Muscle of back (tissue), 11 donors: ENCODE measurements around the gene NAV2. TPM values are rescaled to one million over a fixed set of nuclear protein-coding genes. Genes with fewer than 3 reads are reported as not detected.

Experiments
- DNase-seq, 3 donors: peaks; one replicate each; pipeline versions ENCODE4 v3.0.0 to v3.0.0-alpha.2; 2013
- polyA plus RNA-seq, 10 donors: library from polyadenylated mRNA; unstranded; fragments of 120-200 nt; gene quantifications; one replicate each; pipeline ENCODE4 v1.2.1, GENCODE V29; 2013; ENCODE audit not compliant: insufficient read length in 10 of 10

The NAV2 gene
- polyA plus RNA-seq, 10 donors = 33.6 to 76.3 (median 48.3) TPM

DNA sequence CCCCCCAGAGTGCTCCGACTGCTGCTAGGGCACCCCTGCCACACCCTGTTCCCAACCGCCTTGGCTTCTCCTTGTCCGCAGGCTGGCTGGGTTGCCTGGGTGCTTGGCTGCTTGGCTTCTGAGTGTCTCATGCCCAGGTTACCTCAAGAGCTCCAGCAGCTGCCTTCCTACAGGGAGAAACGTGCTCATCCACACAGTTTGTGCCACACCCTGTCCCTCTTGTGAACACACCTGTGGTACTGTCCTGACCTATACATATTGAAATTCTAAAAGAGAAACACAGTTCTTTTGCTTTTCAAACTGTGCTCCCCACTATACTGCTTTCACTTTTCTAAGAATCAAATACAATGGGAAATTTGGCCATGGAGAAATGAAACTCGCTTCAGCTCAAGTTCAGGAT, 256.2 kb downstream of the NAV2 start:
- DNase-seq = no peak

DNA sequence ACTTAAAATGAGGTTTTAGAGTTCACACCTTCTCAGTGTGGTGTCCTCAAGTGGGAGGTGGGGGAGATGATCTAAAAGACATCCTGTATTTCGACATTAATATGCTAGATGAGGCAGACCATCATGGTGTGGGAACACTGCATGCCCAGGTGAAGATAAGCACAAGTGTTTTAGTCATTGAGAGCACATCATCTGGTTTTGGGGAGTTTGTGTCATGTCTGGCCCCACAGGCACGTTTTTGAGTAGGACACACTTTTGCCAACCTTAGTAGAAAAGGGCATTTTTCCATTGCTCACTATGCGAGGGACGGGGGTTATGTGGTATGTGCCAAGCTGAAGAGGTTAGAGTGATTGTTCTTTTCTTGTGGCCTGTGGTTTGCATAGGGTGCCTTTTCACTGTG, 258.3 kb downstream of the NAV2 start:
- DNase-seq = no peak

DNA sequence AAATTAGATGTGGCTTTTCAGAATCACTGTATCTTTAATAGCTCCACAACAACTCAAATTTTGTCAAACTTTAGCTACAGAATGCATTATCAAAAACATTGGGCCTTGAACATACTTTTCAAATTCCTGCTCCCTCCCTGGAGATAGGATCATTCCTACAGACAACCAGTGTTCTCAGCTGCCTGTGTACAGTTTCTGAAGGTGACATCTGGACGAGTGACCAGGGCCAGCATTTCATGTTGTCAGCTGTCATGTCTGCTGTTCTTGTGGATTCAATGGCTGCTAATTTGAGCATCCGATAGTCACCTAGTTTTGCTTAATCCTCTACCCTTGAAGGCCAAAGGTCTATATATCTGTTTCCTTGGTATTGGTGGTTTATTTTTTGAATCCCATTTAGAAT, 259.5 kb downstream of the NAV2 start:
- DNase-seq = no peak

DNA sequence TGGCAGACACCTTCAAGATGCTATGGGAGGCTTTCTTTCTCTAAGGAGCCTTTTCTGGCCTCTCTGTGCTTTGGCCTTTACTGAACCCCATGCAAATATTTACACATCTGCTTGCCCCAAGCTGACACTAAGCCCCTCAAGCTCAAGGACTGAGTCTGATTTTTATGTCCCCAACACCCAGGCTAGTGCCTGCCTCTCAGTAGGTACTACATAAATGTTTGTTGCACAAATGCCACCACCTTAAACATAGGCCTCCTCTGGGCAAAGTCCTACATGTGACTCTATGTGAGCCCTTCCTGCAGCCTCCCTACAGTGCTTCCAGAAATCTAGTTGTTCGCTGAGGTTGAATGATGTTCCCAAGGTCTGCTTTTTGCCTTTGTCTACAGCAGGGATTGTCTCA, 260.0 kb downstream of the NAV2 start:
- no peak for DNase-seq

DNA sequence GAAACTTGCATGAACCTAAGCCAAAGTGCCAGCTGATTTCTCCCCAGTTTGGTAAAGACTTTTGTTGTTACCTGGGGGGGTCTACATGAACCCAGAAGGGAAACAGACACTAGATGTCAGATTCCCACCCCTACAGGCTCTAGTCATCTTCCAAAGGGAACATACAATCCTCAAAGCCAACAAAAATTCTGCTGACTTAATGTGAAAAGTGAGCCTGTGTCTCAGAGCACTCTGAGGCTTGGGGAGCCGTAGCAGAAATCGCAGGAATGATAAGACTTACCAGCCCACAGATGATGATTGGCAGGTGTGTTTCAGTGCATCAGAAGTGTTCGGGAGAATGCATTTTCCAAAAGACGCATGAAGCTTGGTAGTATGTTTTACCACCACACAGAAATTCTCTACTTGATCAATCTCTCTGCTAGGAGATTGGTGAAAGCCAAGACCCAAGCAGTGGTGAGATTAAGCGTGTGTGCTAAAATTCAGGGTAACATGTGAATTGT, 260.5 kb downstream of the NAV2 start:
- DNase-seq = no peak

DNA sequence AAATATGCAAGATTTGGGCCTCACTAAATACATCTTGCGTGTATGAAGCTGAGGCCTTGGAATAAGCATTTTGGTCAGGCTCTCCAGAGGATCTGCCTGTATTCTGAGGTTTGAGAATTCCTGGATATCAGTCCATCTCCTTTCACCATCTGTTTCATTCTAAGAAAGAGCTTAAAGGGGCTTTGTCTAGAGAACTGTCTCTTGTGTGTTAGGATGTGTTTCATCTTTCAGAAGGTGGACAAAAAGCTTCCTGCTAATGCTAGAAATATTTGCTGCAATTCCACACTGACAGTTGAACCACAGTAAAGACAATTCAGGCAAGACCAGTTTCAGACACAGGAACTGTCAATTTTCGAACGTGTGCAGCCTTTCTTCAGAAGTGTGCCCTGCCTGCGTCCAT, 262.2 kb downstream of the NAV2 start:
- no peak for DNase-seq

DNA sequence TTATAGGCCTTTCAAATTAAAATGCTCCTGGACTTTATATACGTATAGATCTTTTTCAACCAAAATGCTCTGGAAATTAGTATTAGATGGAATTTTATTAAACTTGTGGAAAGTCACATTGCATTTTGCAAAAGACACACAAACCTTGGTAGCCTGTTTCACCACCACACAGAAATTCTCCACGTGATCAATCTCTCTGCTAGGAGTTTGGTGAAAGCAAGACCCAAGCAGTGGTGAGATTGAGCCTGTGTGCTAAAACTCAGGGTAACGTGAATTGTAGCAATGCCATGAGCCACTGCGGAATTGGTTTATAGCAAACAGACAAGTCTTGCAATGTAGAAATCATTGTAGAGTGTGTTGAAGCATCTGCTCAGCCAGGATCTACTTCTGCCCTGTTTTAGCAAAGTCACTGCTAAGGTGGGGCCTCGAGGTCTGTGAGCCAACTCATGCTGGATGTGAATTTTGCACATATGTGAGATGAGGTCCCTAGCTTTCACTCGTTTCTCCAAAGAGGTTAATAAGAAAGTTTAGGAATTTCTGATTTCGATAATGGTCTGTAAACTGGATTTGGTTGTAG, 262.9 kb downstream of the NAV2 start:
- no peak for DNase-seq

DNA sequence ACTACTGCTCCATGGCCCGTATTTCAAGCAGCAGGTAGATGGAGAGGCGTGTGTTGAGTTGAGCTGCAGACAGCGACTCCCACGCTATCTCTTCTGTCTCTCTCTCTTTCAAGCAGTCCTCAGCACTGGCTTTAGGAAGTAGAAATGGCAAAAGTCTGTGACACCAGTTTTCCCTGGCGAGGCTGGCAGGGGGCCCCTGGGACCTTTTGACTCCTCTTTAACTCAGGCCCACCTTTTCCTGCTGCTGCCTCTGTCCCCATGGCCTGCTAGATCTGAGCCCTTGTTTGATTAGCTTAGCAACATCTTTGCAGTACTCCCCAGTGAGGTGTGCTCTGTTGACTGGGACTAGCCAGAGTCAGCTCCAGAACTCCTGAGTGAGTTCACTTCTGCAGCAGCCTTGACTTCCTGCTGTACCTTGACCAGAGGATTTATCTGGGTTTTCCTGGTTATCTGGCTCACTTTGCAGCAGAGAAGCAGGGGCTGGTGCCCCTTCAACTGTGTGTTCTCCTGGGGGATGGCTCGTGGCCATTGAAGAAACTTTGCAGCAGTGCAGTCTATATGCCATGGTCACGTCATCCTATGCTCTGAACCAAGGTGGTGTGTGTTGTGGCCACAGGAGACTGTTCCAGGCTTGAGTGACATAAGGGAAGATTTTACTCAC, 263.8 kb downstream of the NAV2 start:
- no peak for DNase-seq

DNA sequence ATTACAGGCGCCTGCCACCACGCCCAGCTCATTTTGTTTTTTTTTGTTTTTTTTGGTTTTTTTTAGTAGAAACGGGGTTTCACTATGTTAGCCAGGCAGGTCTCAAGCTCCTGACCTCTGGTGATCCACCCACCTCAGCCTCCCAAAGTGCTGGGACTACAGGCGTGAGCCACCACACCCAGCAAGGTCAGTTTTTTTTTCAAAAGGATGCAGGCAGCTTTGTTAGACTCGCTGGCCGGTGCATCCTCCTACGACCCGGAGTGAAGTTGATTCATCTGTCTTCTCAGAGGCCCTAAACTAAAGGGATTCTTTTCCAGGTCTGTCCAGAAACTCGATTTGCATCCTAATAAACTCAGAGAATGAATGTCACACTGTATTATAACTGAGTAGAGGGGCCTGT, 265.3 kb downstream of the NAV2 start:
- no peak for DNase-seq

DNA sequence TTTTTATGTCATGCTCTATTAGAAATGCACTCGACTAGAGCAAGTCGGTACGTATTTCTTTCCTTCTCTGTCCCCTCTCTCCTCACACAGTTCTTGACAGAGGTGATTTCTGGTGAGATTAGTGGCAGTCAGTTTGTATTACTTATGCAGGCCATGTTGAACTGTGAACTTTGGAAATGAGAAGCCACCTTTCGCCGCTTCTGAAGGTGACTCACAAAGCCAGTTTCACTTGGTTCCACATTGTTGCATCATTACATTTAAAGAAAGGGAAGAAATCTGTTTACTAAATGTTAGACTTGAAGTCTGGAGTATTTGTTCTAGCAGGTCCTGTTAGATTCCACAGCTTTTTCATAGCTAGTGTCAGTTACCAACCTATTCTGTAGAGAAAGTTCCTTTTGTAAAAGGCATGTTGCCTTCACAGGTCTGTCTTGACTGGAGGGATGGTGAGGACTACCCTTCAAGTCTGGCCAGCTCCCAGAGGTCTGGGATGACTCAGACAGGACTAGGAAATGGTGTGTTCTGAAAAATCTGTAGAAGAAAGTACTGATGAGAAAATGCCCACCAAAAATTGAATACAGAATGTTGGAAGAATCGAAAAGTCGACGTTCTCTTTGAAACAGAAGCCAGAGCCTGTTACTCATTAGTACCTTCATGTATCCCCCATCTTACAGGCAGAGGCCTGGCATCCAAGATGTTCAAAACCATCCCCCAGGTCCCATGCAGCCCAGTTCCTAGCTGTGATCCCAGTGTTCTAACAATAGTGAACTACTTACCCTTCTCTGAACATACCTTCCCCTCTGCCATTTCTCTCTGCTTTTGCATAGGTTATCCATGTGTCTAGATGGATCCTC, 266.3 kb downstream of the NAV2 start:
- peak in 1 of 3 donors; percentile 58 for DNase-seq

DNA sequence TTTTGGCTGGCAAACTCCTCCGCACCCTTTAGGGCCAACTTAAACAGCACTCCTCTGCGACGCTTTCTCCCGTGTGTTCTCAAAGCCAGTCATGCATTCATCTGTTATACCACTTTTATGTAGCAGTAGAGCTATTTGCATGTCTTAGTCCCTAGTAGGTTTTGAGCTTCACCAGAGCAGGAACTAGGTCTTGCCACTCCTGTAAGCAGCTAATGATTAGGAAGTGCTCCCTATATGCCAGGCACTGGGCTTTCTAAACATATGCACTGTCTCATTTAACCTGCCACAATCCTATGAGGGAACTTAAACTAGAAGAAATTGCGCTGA, 266.8 kb downstream of the NAV2 start:
- DNase-seq = no peak

DNA sequence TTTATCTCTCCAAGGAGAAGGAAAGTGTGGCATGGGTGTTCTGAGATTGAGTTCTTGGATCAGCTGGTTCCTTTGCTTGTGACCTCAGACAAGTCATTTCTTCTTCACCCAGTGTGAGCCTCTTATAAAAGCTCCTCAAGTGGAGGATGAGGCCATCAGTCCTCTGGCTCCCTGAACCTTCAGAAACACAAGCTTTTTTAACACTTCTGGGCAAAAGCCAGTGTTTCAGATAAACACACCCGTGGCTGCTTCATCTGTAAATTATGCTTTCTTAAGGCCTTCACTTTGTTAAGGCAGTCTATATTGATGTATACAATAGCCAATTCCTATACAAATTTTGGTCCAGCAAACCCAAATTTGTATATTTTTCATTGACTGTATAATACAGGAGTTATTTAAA, 267.8 kb downstream of the NAV2 start:
- no peak for DNase-seq

DNA sequence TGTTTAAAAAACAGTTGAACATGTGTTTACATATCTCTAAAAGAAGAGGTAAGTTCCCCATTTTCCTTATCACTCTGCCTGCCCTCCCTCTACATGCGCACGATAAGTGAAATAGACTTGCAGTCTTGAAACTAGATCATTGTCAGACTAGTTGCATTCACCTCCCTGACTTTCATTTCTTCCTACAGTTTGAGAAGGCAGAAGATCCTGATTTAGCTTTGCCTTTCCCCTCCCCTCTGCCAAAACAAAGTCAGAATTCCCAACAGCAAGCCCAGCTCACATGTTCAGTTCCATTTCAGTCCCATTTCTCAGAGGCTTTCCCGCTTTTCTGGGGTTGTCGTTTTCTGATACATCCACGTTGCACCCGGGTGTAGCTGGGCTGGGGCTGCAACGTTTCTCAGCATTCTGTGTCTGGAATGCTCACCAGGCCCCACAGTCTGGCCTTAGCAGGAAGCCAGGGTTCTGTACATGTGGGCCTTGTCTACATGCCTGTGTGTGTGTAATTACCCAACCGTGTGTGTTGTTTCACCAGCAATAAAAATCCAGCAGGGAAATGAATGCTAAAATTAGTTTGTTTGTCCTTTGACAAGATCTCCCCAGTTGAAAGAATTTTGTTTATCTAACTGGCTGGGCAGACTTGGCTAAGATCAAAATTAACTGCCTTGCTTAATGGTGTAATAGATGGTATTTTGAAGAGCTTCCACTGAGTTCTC, 268.5 kb downstream of the NAV2 start:
- DNase-seq = peak in 1 of 3 donors; percentile 40

DNA sequence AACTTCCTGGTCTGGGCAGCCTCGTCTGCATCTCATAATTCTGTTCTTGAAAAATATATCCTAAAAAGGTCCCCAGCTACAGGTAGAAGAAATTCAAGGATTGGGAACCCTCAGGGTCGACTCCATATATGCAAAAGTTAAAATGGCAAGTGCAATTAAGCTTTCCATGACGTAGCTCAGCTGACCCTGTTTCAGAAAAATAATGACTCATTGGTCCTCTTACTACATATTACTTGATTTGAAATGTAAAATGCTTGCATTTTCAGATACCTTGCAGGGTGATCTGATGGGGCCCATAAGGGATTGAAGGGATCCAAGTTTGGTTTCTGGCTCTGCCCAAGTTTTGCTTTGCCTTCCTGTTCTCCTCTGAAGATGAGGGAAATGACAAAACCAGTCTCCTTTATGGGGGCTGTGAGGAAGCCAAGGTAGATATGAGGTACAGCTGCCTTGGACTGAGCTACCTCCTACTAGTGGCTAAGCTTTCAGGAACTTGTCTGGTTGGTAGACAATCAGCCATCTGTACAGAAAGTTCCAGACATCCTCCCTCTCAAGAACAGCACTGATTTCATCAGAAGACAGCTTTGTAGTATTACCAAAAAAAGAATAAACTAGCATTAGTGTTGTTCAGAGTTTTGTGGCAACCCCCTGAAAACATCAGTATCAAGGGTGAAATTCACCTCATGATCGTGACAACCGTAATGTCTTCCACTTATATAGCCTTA, 270.3 kb downstream of the NAV2 start:
- DNase-seq = no peak

DNA sequence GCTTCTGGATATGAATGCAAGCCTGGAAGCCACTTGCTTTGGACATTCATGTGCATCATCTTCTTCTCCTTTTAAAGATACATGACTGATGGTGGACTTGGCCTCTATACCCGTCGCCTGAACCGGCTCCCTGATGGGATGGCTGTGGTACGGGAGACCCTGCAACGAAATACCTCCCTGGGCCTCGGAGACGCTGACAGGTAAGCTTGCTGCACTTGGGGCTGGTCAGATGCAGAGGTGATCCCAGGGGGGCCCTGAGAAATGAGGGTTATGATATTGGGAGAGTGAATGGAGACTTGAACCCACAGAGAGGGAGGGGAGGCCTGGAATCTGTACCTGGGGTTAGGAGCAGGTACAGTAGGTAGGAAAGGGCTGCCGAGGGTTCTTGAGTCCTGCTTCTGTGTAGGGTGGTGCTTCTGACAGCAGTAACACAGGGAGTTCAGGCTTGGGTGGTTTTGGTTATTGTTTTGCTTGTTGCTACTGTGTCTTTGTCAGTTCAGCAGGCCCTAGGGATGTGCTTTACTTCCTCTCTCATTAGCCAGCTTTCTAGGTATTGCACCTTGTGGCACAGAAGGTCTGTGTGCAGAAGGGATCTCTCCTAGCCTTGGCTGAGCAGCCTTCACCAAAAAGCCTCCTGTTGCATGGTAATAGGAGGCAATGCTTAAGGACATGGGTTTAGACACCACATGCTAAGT, 271.6 kb downstream of the NAV2 start:
- DNase-seq = no peak

DNA sequence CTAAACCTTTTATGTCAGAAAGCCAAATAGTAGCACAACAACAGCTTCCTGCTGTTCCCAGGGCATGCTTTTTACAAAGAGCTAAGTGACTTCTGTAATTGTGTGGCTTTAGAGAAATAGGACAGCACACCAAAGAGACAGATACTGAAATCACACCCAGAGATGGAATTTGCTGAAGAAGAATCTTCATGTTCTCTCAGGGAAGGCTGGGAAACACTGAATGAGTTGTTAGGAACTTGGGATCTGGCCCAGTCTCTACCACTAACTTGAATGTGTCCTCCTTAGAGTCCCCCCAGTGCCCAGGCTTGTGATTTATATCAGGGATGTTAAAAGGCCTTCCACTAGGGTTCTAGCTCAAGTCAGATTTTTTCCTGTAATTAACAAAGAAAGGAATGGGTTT, 272.5 kb downstream of the NAV2 start:
- no peak for DNase-seq

DNA sequence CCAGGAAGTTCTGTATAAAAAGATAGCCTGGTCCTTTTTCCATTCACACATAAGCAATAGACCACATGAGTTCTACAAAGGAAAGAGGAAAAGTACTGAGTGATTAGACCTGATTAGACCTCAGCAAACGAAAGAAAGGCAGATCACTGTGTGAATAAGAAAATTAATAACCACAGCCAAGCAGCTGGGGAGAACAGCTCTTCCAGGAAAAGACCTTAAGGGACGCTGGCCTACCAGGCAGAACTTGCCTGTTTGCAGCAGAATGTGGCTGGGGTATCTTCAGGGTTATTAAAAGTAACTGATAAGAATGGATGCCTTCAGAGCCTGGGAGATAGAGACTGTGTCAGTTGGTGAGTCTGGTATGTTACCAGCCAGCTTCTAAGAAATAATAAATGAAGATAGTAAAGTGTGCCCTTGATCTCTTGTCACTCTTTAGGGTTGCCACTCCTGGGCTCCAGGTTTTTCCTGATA, 274.7 kb downstream of the NAV2 start:
- DNase-seq = no peak

DNA sequence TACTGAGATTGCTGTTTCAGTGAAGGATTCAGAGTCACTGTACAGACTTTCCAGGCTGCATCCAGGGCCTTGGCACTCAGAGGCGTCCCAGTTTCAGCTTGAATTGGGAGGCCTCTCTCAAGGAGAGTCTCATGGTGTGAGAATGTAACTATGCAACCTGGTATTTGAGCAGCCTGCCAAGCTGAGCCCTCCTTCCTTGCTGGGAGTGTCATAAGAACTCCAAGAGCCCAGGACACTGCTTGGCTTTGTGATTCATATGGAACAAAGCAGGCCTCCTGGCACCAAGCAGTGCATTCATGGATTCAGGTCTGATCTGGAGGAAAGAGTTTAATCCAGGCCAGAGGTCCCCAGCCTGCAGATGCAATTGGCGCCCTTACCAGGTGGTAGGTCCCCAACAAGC, 276.0 kb downstream of the NAV2 start:
- DNase-seq = peak; percentile 22 to 58 (median 44)

DNA sequence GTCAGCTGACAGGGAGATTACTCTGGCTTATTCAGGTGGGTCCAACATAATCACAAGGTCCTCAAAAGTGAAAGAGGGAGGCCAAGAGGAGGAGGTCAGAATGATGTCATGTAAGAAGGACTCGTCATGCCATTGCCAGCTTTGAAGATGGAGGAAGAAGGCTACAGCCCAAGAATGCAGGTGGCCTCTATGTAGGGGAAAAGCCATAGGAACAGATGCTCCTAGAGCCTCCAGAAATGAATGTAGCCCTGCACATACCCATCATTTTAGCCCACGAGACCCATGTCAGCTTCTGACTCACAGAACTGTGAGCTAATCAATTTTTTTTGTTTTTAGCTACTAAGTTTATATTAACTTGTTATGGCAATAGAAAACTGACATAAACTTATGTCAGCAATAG, 276.6 kb downstream of the NAV2 start:
- no peak for DNase-seq

DNA sequence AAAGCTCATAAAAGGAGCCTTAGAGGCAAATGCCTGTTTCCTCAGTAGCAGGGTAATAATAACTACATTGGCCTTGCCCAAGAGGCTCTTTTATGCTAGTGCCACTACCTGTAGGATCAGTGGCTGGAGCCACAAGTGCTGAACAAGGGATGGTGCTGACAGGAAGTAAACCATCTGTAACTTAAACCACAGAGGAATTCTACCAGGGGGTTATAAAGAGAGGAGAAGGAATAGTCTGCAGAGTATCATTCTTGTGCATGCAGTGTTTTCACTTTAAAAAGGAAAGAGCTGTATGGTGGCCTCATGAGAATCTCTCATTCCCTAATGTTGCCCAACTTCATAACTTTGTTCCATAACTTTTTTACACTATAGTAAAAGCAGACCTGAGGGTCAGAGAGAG, 279.5 kb downstream of the NAV2 start:
- no peak for DNase-seq

DNA sequence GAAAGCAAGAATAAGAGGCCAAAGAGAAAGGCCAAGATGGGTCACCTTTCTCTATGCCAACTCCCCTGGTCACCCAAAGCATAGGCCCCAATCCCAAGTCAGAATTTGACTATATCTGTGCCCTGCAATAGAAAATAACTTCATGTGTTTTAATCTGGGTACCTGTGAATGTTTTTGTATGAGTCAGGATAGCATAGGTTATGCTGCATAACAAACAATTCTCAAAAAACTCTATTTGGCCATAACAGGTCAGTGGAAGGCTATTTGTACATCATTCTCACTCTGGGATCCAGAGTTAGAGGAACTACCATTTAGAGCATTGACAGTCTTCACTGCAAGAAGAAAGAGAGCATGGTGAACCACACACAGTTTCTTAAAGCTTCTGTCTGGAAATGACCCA, 280.4 kb downstream of the NAV2 start:
- DNase-seq = no peak
